ENCODE measurements around the gene ACER3. TPM values are rescaled to one million over a fixed set of nuclear protein-coding genes. Genes with fewer than 3 reads are reported as not detected.

Gene ACER3
- total RNA-seq, 1 donor from 2014 or later, result 17.3 TPM

DNA sequence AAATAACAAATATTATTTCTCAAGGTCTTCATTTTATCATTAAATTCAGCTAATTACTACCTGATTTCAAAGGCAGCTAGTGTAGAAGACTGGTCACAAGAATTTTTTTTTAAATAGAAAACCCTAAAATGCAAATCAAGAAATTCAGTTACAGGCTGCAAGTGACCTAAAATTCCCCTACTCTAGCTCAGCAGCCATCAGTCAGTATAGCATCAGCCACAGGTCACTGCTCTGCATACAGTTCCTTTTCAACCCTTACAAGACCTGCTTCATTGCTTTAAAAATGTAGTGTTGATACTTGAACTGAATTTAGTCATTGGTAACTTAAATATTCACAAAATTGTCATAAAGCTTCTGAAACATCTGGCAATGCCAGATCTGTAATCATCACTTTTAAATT lies 164.0 kb downstream of the ACER3 start:
- Mint-ChIP-seq H3K27ac (ENCODE audit: unreplicated experiment) (no peak overlapping the region), H3K4me1 (ENCODE audit: unreplicated experiment) (peaks cover 3% of the 10 kb centered on the region), H3K36me3 (ENCODE audit: low read depth, unreplicated experiment) (no peaks in the 10 kb centered on the region), H3K4me3 (ENCODE audit: unreplicated experiment) (no peak overlapping the region), H3K27me3 (ENCODE audit: unreplicated experiment) (peaks cover 1% of the 10 kb centered on the region), H3K9me3 (ENCODE audit: unreplicated experiment) (no peaks in the 10 kb centered on the region)
- TF ChIP-seq, protein P1, sequence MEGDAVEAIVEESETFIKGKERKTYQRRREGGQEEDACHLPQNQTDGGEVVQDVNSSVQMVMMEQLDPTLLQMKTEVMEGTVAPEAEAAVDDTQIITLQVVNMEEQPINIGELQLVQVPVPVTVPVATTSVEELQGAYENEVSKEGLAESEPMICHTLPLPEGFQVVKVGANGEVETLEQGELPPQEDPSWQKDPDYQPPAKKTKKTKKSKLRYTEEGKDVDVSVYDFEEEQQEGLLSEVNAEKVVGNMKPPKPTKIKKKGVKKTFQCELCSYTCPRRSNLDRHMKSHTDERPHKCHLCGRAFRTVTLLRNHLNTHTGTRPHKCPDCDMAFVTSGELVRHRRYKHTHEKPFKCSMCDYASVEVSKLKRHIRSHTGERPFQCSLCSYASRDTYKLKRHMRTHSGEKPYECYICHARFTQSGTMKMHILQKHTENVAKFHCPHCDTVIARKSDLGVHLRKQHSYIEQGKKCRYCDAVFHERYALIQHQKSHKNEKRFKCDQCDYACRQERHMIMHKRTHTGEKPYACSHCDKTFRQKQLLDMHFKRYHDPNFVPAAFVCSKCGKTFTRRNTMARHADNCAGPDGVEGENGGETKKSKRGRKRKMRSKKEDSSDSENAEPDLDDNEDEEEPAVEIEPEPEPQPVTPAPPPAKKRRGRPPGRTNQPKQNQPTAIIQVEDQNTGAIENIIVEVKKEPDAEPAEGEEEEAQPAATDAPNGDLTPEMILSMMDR (IDR thresholded peaks at IDR 0.05; ENCODE audit: unreplicated experiment), result no peak
- DNase-seq (ENCODE audit: low spot score), result no peak

DNA sequence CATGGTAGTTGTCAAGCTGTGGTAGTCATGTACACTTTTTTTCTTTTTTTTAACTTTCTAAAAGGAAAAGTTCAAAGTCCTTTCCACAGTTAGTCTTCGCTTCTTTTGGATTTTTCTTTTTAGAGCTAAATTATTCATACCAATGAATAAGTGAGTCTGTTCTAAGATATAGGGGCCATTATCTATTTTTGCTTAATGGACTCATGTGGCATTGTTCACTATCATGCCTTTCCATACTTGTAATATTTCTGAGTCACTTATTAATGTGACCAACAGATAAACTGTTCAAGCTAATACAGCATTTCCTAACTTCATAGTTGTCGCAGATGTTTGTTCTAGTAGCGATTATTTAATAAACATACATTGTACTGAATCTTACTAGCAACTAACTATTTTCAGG lies 165.5 kb downstream of the ACER3 start:
- no peaks in the 10 kb centered on the region for H3K9me3 Mint-ChIP-seq (ENCODE audit: unreplicated experiment)
- H3K4me1 Mint-ChIP-seq (ENCODE audit: unreplicated experiment), result no peaks in the 10 kb centered on the region
- no peak overlapping the region for H3K4me3 Mint-ChIP-seq (ENCODE audit: unreplicated experiment)
- no peak for DNase-seq (ENCODE audit: low spot score)
- peaks cover 2% of the 10 kb centered on the region for H3K27me3 Mint-ChIP-seq (ENCODE audit: unreplicated experiment)
- TF ChIP-seq, protein P1 (IDR thresholded peaks at IDR 0.05; ENCODE audit: unreplicated experiment), result no peak
- no peaks in the 10 kb centered on the region for H3K36me3 Mint-ChIP-seq (ENCODE audit: low read depth, unreplicated experiment)
- H3K27ac Mint-ChIP-seq (ENCODE audit: unreplicated experiment), result no peak overlapping the region

DNA sequence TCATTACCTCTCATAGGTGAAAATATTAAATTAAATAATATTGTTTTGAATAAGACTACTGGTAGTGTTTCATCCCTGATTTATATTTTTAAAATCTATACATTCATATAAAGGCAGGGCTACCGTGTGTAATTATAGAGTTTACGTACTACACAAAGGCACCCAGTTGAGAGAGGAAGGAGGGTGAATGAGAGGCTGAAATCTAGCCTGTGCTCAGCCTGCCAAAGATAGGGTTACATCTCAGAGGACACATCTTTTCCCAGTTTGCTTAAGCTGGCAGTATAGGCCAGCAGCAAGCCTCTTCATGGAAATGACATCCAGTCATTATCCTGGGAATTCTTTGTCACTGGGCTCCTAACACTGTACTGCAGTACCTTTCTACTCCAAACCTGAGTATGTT lies 166.0 kb downstream of the ACER3 start:
- Mint-ChIP-seq H3K4me3 (ENCODE audit: unreplicated experiment) (no peak overlapping the region), H3K4me1 (ENCODE audit: unreplicated experiment) (no peaks in the 10 kb centered on the region), H3K27me3 (ENCODE audit: unreplicated experiment) (peaks cover 3% of the 10 kb centered on the region), H3K9me3 (ENCODE audit: unreplicated experiment) (no peaks in the 10 kb centered on the region), H3K36me3 (ENCODE audit: low read depth, unreplicated experiment) (no peaks in the 10 kb centered on the region), H3K27ac (ENCODE audit: unreplicated experiment) (no peak overlapping the region)
- no peak for DNase-seq (ENCODE audit: low spot score)
- TF ChIP-seq, protein P1 (IDR thresholded peaks at IDR 0.05; ENCODE audit: unreplicated experiment), result no peak

DNA sequence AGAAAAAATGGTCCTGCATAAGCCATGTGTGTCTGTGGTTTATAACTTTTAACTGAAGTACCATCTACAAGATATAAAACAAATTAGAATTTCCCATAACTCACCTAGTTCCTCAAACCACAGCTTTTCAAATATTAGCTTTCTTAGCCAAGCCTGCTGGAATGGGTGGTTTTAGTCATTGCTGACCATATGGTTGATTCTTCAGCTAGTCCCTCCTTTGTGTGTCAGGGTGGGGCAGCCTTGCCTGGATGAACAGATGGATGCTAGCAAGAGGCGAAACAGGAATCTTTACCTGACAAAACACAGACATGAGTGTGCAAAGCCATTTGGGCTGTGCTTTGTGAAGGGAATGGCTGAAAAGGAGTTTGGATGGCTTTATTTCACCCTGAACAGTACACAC lies 166.6 kb downstream of the ACER3 start:
- Mint-ChIP-seq H3K36me3 (ENCODE audit: low read depth, unreplicated experiment) (no peaks in the 10 kb centered on the region), H3K27ac (ENCODE audit: unreplicated experiment) (no peak overlapping the region), H3K9me3 (ENCODE audit: unreplicated experiment) (no peaks in the 10 kb centered on the region), H3K4me1 (ENCODE audit: unreplicated experiment) (no peaks in the 10 kb centered on the region), H3K27me3 (ENCODE audit: unreplicated experiment) (peaks cover 3% of the 10 kb centered on the region), H3K4me3 (ENCODE audit: unreplicated experiment) (no peak overlapping the region)
- TF ChIP-seq, protein P1 (IDR thresholded peaks at IDR 0.05; ENCODE audit: unreplicated experiment), result no peak
- no peak for DNase-seq (ENCODE audit: low spot score)

DNA sequence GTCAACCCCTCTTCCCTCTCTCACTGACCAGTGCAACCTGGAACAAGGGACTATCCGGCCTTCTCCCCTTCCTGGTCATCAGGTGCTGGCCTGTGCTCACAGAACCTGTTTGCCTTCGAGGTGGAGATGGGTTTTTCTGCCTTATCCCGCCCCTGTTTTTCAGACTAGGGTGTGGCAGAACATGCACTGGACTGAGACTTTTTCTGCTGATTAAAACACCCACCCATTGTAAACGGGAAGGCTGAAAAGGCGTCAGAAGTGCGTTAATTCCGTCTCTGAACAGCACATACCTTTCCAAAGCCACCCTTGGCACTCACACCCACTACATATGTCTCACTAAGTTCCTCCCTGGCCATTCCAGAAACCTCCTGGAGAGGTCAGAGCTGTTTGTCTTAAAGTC lies 169.1 kb downstream of the ACER3 start:
- H3K4me3 Mint-ChIP-seq (ENCODE audit: unreplicated experiment), result no peak overlapping the region
- TF ChIP-seq, protein P1 (IDR thresholded peaks at IDR 0.05; ENCODE audit: unreplicated experiment), result no peak
- peak overlapping the region; percentile 36 for H3K27ac Mint-ChIP-seq (ENCODE audit: unreplicated experiment)
- H3K4me1 Mint-ChIP-seq (ENCODE audit: unreplicated experiment), result peaks cover 5% of the 10 kb centered on the region
- H3K36me3 Mint-ChIP-seq (ENCODE audit: low read depth, unreplicated experiment), result no peaks in the 10 kb centered on the region
- peaks cover 3% of the 10 kb centered on the region for H3K27me3 Mint-ChIP-seq (ENCODE audit: unreplicated experiment)
- no peaks in the 10 kb centered on the region for H3K9me3 Mint-ChIP-seq (ENCODE audit: unreplicated experiment)
- no peak for DNase-seq (ENCODE audit: low spot score)

Data from endothelial cell (in vitro differentiated cells).